Skeletal muscle tissue (tissue), 4 donors: ENCODE results near the gene RCC2. TPM values are rescaled to one million over a fixed set of nuclear protein-coding genes. Genes with fewer than 3 reads are reported as not detected.
"Not testable (repeated sequence)": the region's sequence is repeated elsewhere in the genome, so short reads cannot be mapped to it uniquely, and the experiment has no call there.

Experiments
- H3K27ac ChIP-seq: one replicate; pipeline ENCODE4 v1.7.0; 2013; ENCODE audit warnings: mild to moderate bottlenecking, low read depth, low read length, inconsistent platforms
- H3K27me3 ChIP-seq, 3 donors: one replicate each; pipeline ENCODE4 v1.7.0; 2013; ENCODE audit warnings: low read length in 3 of 3; ENCODE audit not compliant: control insufficient read depth in 3 of 3, insufficient read depth in 3 of 3
- H3K36me3 ChIP-seq, 3 donors: one replicate each; pipeline ENCODE4 v1.7.0; 2013; ENCODE audit warnings: low read length in 3 of 3; ENCODE audit not compliant: control insufficient read depth in 3 of 3, insufficient read depth in 3 of 3
- H3K4me1 ChIP-seq, 3 donors: one replicate each; pipeline ENCODE4 v1.7.0; 2013; ENCODE audit warnings: low read length in 3 of 3, mild to moderate bottlenecking in 3 of 3; ENCODE audit not compliant: control insufficient read depth in 3 of 3, insufficient read depth in 3 of 3
- H3K4me3 ChIP-seq, 3 donors: one replicate each; pipeline ENCODE4 v1.7.0; 2013; ENCODE audit warnings: low read length in 3 of 3
- H3K9ac ChIP-seq, 3 donors: one replicate each; pipeline ENCODE4 v1.7.0; 2013; ENCODE audit warnings: low read length in 3 of 3, mild to moderate bottlenecking in 3 of 3, moderate library complexity in 2 of 3, low read depth in 1 of 3
- H3K9me3 ChIP-seq, 3 donors: one replicate each; pipeline ENCODE4 v1.7.0; 2013; ENCODE audit warnings: low read length in 3 of 3; ENCODE audit not compliant: control insufficient read depth in 3 of 3
- total RNA-seq: library from RNA; depleted of rRNA; stranded (reverse); fragments of >200 nt; gene quantifications from one replicate; pipeline ENCODE4 v1.2.3, GENCODE V29; 2014
- donor health status: Osteomylitis.

Gene RCC2
- total RNA-seq, 1 donor from 2014 or later: 20.4 TPM

- Histone ChIP-seq H3K9ac (peak overlapping the region in 1 of 3 donors; percentile 33), H3K36me3 (peaks cover 52 to 65% (median 54%) of the 10 kb centered on the region in 3 donors), H3K4me3 (no peak overlapping the region), H3K9me3 (no peaks in the 10 kb centered on the region), H3K27me3 (no peaks in the 10 kb centered on the region), H3K4me1 (peaks cover 6 to 17% (median 7%) of the 10 kb centered on the region in 3 donors), H3K27ac (no peak overlapping the region)
These were observed 15.7 kb downstream of the RCC2 start for GRCh38 chr1:17423781-17424245.

DNA sequence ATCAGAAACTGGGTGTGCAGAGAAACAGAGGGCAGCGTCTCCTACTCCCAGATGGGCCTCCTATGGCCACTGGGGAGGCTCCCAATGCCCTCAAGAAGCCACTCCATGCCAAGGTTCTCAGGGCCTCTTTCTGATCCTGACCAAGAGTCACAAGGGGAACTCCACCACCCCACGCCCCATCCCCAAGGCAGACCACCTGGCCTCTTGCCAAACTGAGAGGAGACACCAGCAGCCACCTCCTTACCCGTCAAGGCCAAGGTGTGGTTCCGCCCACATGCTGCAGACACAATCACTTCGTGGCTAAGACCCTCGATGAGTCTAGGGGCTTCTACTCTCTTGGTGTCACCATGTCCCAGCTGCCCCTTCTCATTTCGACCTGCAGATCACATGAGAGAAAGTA lies 17.0 kb downstream of the RCC2 start:
- no peak overlapping the region for H3K27ac ChIP-seq
- H3K36me3 ChIP-seq: peaks cover 43 to 64% (median 45%) of the 10 kb centered on the region in 3 donors

DNA sequence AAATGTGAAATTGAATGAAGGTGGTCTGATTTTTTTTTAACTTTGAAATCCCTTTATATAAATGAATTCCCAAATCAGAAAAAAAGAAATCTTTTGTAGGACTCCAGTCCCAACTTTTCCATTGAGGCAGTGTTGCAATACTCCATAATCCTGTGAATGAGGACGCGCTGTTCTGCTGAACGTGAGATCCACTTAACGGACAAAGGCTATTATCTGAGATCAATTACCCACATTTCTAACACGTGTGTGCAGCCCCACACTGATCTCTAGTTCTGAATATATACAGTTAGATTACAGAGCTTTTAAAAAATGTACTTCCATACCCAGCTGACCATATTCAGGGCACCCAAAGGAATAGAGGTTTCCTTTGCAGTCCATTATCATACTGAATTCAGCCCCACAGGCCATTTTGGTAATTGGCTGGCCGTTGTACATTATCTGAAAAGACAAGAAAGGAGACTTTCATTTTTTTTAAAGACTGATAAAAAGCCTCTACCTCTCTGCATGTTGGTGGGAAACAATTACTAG lies 19.0 kb downstream of the RCC2 start:
- Histone ChIP-seq H3K4me3 (no peak overlapping the region), H3K27ac (no peak overlapping the region), H3K9ac (no peak overlapping the region), H3K27me3 (no peaks in the 10 kb centered on the region), H3K36me3 (peaks cover 41 to 59% (median 48%) of the 10 kb centered on the region in 3 donors), H3K4me1 (peaks cover 6 to 17% (median 7%) of the 10 kb centered on the region in 3 donors), H3K9me3 (no peaks in the 10 kb centered on the region)

More for the DNA sequence above, 17.0 kb downstream of the RCC2 start:
- H3K9me3 ChIP-seq: no peaks in the 10 kb centered on the region
- H3K27me3 ChIP-seq: no peaks in the 10 kb centered on the region
- H3K4me3 ChIP-seq: no peak overlapping the region
- H3K4me1 ChIP-seq: peaks cover 6 to 17% (median 7%) of the 10 kb centered on the region in 3 donors
- H3K9ac ChIP-seq: no peak overlapping the region

- H3K27ac ChIP-seq: peak overlapping the region; percentile 65
- H3K9ac ChIP-seq: peak overlapping the region; percentile 7 to 80 (median 41)
- peak overlapping the region; percentile 50 to 71 (median 51) for H3K4me3 ChIP-seq
- H3K36me3 ChIP-seq: peaks cover 37 to 57% (median 47%) of the 10 kb centered on the region in 3 donors
- peaks cover 6 to 17% (median 7%) of the 10 kb centered on the region in 3 donors for H3K4me1 ChIP-seq
- no peaks in the 10 kb centered on the region for H3K27me3 ChIP-seq
- no peaks in the 10 kb centered on the region for H3K9me3 ChIP-seq
These were observed 19.7 kb downstream of the RCC2 start for GRCh38 chr1:17419626-17420328.

- H3K9me3 ChIP-seq: no peaks in the 10 kb centered on the region
- H3K36me3 ChIP-seq: peaks cover 42 to 59% (median 54%) of the 10 kb centered on the region in 3 donors
- H3K4me1 ChIP-seq: peaks cover 17 to 18% (median 18%) of the 10 kb centered on the region in 3 donors
- no peak overlapping the region for H3K9ac ChIP-seq
- H3K27ac ChIP-seq: no peak overlapping the region
- H3K4me3 ChIP-seq: no peak overlapping the region
- no peaks in the 10 kb centered on the region for H3K27me3 ChIP-seq
These were observed 23.1 kb downstream of the RCC2 start for GRCh38 chr1:17416389-17416788.

GRCh38 chr1:17414022-17414421 lies 25.5 kb downstream of the RCC2 start:
- Histone ChIP-seq H3K4me1 (peaks cover 11 to 12% (median 12%) of the 10 kb centered on the region in 3 donors), H3K36me3 (peaks cover 52 to 78% (median 69%) of the 10 kb centered on the region in 3 donors), H3K27ac (no peak overlapping the region), H3K27me3 (no peaks in the 10 kb centered on the region), H3K9me3 (no peaks in the 10 kb centered on the region), H3K9ac (no peak overlapping the region), H3K4me3 (no peak overlapping the region)

DNA sequence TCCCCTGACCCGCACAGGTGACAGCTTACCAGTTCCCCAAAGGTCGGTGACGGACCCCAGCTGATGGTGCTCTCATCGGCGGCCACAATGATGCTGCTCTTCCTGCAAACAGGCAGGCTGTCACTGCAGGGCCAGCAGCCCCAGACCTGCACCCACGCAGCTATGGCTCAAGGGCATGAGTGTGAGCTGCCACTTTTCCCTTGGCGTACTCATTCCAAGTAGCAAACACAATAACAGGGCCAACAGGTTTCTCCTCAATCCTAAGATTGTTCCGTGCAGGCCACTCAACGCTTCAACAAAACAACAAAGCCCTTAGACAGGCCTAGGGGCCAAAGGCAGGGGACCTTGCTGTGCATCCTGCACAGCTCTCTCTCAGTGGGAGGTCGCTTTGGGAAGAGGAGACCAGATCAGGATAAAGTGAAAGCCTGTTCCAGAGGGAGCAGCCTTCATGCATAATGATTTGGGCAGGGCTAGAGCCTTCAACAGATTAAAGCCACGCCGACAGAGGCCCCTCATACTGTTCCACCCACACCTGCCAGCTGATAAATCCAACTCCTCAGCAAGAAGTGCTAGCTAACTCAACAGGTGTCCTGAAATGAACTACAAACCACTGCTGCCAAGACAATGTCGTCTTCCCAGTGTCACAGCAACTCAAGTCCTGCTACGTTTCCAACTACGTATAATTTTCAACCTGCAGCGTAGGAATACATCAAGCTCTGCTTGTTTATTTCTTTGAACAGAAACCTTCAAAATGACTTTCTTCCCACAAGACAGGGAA lies 27.2 kb downstream of the RCC2 start:
- H3K4me3 ChIP-seq: no peak overlapping the region
- H3K27me3 ChIP-seq: no peaks in the 10 kb centered on the region
- H3K9ac ChIP-seq: peak overlapping the region in 2 of 3 donors; percentile 25 to 45
- peaks cover 56 to 75% (median 70%) of the 10 kb centered on the region in 3 donors for H3K36me3 ChIP-seq
- H3K4me1 ChIP-seq: peaks cover 11 to 12% (median 12%) of the 10 kb centered on the region in 3 donors
- H3K9me3 ChIP-seq: no peaks in the 10 kb centered on the region
- no peak overlapping the region for H3K27ac ChIP-seq

DNA sequence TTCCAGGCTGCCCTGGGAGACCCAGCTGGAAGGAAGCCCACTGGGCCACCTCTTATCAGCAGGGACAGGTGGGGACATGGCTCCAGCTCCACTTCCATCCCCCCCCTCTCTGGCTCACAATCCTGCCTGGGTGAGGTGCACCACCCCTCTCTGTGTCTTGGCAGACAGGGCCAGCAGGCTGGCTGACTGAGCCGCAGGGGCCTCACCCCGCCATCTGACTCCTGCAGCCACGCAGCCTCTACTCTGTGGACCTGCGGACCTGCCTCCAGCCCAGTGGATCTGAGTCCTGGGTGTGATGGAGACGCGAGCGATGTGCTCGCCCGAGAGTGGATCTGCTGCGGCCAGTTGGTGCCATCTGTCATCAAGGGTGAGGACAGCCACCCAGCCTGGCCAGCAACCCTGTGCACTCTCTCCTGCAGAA lies 30.1 kb downstream of the RCC2 start:
- H3K36me3 ChIP-seq: peaks cover 45 to 57% (median 50%) of the 10 kb centered on the region in 3 donors

DNA sequence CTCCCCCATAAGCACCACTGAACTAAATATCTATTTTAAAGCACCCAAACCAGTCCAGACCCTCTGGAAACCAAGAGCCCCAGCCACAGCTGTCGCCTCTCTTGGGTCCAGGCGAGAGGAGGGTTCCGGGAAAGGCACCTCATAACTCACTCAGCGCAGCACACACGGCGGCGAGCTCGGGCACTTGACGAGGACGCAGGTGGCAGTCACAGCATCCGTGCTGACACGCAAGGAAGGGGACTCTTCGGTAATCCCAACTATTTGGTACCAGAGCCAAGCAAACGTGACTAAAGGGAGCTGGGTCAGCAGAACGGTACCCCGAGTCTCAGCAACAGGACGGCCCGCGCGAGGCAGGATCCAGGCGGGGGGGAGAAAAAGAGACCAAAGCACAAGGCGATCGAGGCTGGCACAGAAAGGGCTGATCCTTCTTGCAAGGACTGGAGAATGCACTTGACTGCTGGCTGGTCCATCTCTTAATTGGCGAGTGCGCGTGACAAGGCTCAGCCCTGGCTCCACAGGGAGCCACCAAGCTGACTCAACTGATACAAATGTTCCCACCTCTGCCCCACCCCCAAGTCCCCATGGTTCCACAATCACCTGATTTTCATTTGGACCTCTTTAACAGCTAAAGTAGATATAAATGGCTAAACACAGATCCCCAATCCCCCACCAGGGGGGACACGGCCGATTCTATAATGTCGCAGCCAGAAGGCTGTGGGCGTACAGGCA lies 31.5 kb downstream of the RCC2 start:
- H3K9ac ChIP-seq, H3K27me3 ChIP-seq, H3K4me3 ChIP-seq, H3K27ac ChIP-seq, H3K9me3 ChIP-seq: not testable (repeated sequence)
- Histone ChIP-seq H3K4me1 (peaks cover 15 to 22% (median 20%) of the 10 kb centered on the region in 3 donors), H3K36me3 (peaks cover 33 to 45% (median 38%) of the 10 kb centered on the region in 3 donors)

More for the DNA sequence above, 30.1 kb downstream of the RCC2 start:
- peaks cover 15 to 23% (median 20%) of the 10 kb centered on the region in 3 donors for H3K4me1 ChIP-seq
- H3K27me3 ChIP-seq: no peaks in the 10 kb centered on the region
- H3K9ac ChIP-seq: no peak overlapping the region
- H3K27ac ChIP-seq: no peak overlapping the region
- H3K4me3 ChIP-seq: no peak overlapping the region
- no peaks in the 10 kb centered on the region for H3K9me3 ChIP-seq
